ENCODE results near the gene MRPL43.

MRPL43 gene

GRCh38 chr10:101001659-101002035 is 14.3 kb upstream of the MRPL43 start:
- no peak for DNase-seq

GRCh38 chr10:101000915-101001658 is 13.8 kb upstream of the MRPL43 start:
- DNase-seq = peak; percentile 79

GRCh38 chr10:101000127-101000914 is 13.0 kb upstream of the MRPL43 start:
- DNase-seq = no peak

- DNase-seq = no peak
Observed at GRCh38 chr10:100999742-101000126, 12.4 kb upstream of the MRPL43 start, which contains the start of gene LZTS2. Gene LZTS2 (plus strand): TSS chr10:100999808. CDS start chr10:101002539, 2,731 bp downstream.

- peak; percentile 81 for DNase-seq
Observed at GRCh38 chr10:100998991-100999741, 11.9 kb upstream of the MRPL43 start.

- peak; percentile 93 for DNase-seq
Observed at GRCh38 chr10:100998183-100998990, 11.1 kb upstream of the MRPL43 start.

GRCh38 chr10:100997360-100998182 is 10.3 kb upstream of the MRPL43 start:
- peak; percentile 81 for DNase-seq

- DNase-seq = no peak
Observed at GRCh38 chr10:100996678-100997359, 9.5 kb upstream of the MRPL43 start.

- DNase-seq = no peak
Observed at GRCh38 chr10:100995181-100995580, 7.9 kb upstream of the MRPL43 start.

GRCh38 chr10:100993986-100994708 is 6.8 kb upstream of the MRPL43 start:
- peak; percentile 64 for DNase-seq

- DNase-seq = no peak
Observed at GRCh38 chr10:100989088-100989487, 1.8 kb upstream of the MRPL43 start.

GRCh38 chr10:100988166-100988565 is 869 bp upstream of the MRPL43 start:
- no peak for DNase-seq

GRCh38 chr10:100987685-100988049 is 370 bp upstream of the MRPL43 start:
- no peak for DNase-seq

GRCh38 chr10:100986623-100986951 is 710 bp downstream of the MRPL43 start:
- DNase-seq = no peak

GRCh38 chr10:100985336-100985735 is 2.0 kb downstream of the MRPL43 start:
- no peak for DNase-seq

- DNase-seq = no peak
Observed at GRCh38 chr10:100984672-100985177, 2.6 kb downstream of the MRPL43 start.

GRCh38 chr10:100983868-100984671 is 3.2 kb downstream of the MRPL43 start:
- no peak for DNase-seq

- no peak for DNase-seq
Observed at GRCh38 chr10:100982916-100983830, 4.1 kb downstream of the MRPL43 start.

Data from fibroblast of skin of scalp (primary cell).